Neuronal stem cell (in vitro differentiated cells): ENCODE data around the gene AP1B1.
"Not testable (repeated sequence)": the region's sequence is repeated elsewhere in the genome, so short reads cannot be mapped to it uniquely, and the experiment has no call there.

Experiments used
- DNase-seq: peaks from one replicate; pipeline ENCODE4 v3.0.0-alpha.2; 2013; ENCODE audit warnings: low spot score
- H2AFZ ChIP-seq: one replicate; pipeline ENCODE4 v1.6.1; 2013; ENCODE audit warnings: mild to moderate bottlenecking, low read length, inconsistent platforms
- H2AK5ac ChIP-seq: 2 replicates; pipeline ENCODE4 v1.6.1; 2013; ENCODE audit warnings: low read depth, mild to moderate bottlenecking, inconsistent platforms, low read length, moderate library complexity, mixed read lengths
- H2BK120ac ChIP-seq: 2 replicates; pipeline ENCODE4 v1.6.1; 2013; ENCODE audit warnings: low read depth, mild to moderate bottlenecking, inconsistent platforms, low read length, moderate library complexity, mixed read lengths
- H2BK12ac ChIP-seq: one replicate; pipeline ENCODE4 v1.6.1; 2013; ENCODE audit warnings: low read length, inconsistent platforms
- H2BK15ac ChIP-seq: 2 replicates; pipeline ENCODE4 v1.6.1; 2013; ENCODE audit warnings: mild to moderate bottlenecking, low read length, inconsistent platforms, mixed read lengths
- H2BK5ac ChIP-seq: one replicate; pipeline ENCODE4 v1.6.1; 2013; ENCODE audit warnings: inconsistent platforms, mild to moderate bottlenecking, low read length, moderate library complexity
- H3K14ac ChIP-seq: one replicate; pipeline ENCODE4 v1.6.1; 2013; ENCODE audit warnings: low read length, inconsistent platforms
- H3K18ac ChIP-seq: 2 replicates; pipeline ENCODE4 v1.6.1; 2013; ENCODE audit warnings: low read length, inconsistent platforms
- H3K23ac ChIP-seq: 2 replicates; pipeline ENCODE4 v1.6.1; 2013; ENCODE audit warnings: low read depth, mild to moderate bottlenecking, mixed read lengths, low read length, inconsistent platforms; ENCODE audit not compliant: poor library complexity
- H3K27ac ChIP-seq: replicated peaks from 3 replicates; pipeline ENCODE4 v1.5.1; 2013; ENCODE audit warnings: low read length, inconsistent platforms
- H3K27me3 ChIP-seq, 3 experiments: 2 replicates each; pipeline ENCODE4 v1.6.1; 2013; ENCODE audit warnings: low read length in 3 of 3, mild to moderate bottlenecking in 2 of 3, inconsistent platforms in 1 of 3, low read depth in 1 of 3, mixed read lengths in 1 of 3, moderate library complexity in 1 of 3; ENCODE audit not compliant: control insufficient read depth in 3 of 3, insufficient read depth in 3 of 3
- H3K36me3 ChIP-seq, 2 donors: replicated peaks in 1 of 2; 2 replicates each; pipeline ENCODE4 v1.6.1; 2013; ENCODE audit warnings: low read length in 2 of 2; ENCODE audit not compliant: control insufficient read depth in 2 of 2, insufficient read depth in 2 of 2
- H3K4ac ChIP-seq: 2 replicates; pipeline ENCODE4 v1.6.1; 2013; ENCODE audit warnings: inconsistent platforms, mild to moderate bottlenecking, low read length, moderate library complexity
- H3K4me1 ChIP-seq, 2 donors: 1 replicate in 1 of 2; 2 replicates in 1 of 2; pipeline ENCODE4 v1.6.1; 2013; ENCODE audit warnings: low read length in 2 of 2, low read depth in 1 of 2; ENCODE audit not compliant: control insufficient read depth in 2 of 2, insufficient read depth in 1 of 2
- H3K4me2 ChIP-seq: one replicate; pipeline ENCODE4 v1.6.1; 2013; ENCODE audit warnings: mild to moderate bottlenecking, low read length, inconsistent platforms; ENCODE audit not compliant: insufficient read depth, poor library complexity, severe bottlenecking
- H3K4me3 ChIP-seq, 2 donors: 2 replicates each; pipeline ENCODE4 v1.5.1; 2013; ENCODE audit warnings: low read length in 2 of 2, mild to moderate bottlenecking in 2 of 2, inconsistent platforms in 1 of 2, moderate library complexity in 1 of 2
- H3K79me1 ChIP-seq: one replicate; pipeline ENCODE4 v1.6.1; 2013; ENCODE audit warnings: low read depth, mild to moderate bottlenecking, inconsistent platforms, low read length, moderate library complexity
- H3K9ac ChIP-seq: one replicate; pipeline ENCODE4 v1.6.1; 2013; ENCODE audit warnings: mild to moderate bottlenecking, low read depth, low read length, inconsistent platforms; ENCODE audit not compliant: poor library complexity
- H3K9me3 ChIP-seq, 2 donors: replicated peaks in 1 of 2; 2 replicates each; pipeline versions ENCODE3 to v1.6.1; 2013; ENCODE audit warnings: low read length in 2 of 2, mild to moderate bottlenecking in 2 of 2, inconsistent platforms in 1 of 2, low read depth in 1 of 2, mixed read lengths in 1 of 2, moderate library complexity in 1 of 2; ENCODE audit not compliant: control insufficient read depth in 2 of 2, insufficient read depth in 1 of 2
- H4K8ac ChIP-seq: one replicate; pipeline ENCODE4 v1.6.1; 2013; ENCODE audit warnings: low read depth, mild to moderate bottlenecking, inconsistent platforms, low read length, moderate library complexity
- H4K91ac ChIP-seq: one replicate; pipeline ENCODE4 v1.6.1; 2013; ENCODE audit warnings: low read length, low read depth, mild to moderate bottlenecking, inconsistent platforms; ENCODE audit not compliant: poor library complexity
- WGBS, 2 donors: extraction: QIAGEN DNeasy Blood & Tissue Kit; methylation state at CpG; one replicate each; pipeline ENCODE4 v1.1.7; 2013; ENCODE audit warnings: missing lambda C conversion rate in 2 of 2, mixed read lengths in 1 of 2; ENCODE audit not compliant: insufficient read length in 2 of 2, insufficient replicate concordance in 1 of 2; ENCODE audit errors: extremely low coverage in 2 of 2; 5-methylcytosine and 5-hydroxymethylcytosine counted together

Gene AP1B1

DNA sequence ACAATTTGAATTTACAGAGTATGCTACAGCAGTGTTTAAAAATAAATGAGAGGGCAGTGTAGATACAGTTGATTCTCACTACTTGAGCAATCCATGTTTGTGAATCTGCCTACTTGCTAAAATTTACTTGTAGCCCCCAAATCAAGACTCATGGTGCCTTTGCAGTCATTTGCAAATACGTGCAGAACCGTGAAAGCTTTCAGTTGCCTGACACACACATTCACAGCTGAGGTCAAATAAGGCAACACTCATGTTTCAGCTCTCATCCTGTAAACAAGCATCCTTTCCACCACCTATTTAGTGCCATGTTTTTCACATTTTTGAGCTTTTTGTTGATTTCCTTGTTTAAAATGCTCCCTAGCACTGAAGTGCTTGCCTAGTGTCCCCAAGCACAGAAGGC, 40.3 kb downstream of the AP1B1 start:
- Histone ChIP-seq H3K14ac (no peak overlapping the region), H3K4ac (no peak overlapping the region), H3K27ac (no peak overlapping the region), H2BK15ac (no peak overlapping the region), H3K36me3 (peaks cover 36 to 93% of the 10 kb centered on the region in 2 donors), H3K9me3 (no peaks in the 10 kb centered on the region), H3K27me3 (no peaks in the 10 kb centered on the region), H3K18ac (no peak overlapping the region), H4K8ac (no peak overlapping the region), H4K91ac (no peak overlapping the region), H2AK5ac (no peak overlapping the region), H2BK12ac (no peak overlapping the region), H2BK5ac (no peak overlapping the region), H3K4me2 (no peak overlapping the region), H3K4me1 (peaks cover 0 to 13% of the 10 kb centered on the region in 2 donors), H2AFZ (no peak overlapping the region), H3K23ac (no peak overlapping the region), H3K4me3 (no peak overlapping the region), H3K9ac (no peak overlapping the region), H2BK120ac (no peak overlapping the region), H3K79me1 (no peaks in the 10 kb centered on the region)
- no CpG with 5 or more reads among the region's 2 CpGs for WGBS, 2 donors
- no peak for DNase-seq

DNA sequence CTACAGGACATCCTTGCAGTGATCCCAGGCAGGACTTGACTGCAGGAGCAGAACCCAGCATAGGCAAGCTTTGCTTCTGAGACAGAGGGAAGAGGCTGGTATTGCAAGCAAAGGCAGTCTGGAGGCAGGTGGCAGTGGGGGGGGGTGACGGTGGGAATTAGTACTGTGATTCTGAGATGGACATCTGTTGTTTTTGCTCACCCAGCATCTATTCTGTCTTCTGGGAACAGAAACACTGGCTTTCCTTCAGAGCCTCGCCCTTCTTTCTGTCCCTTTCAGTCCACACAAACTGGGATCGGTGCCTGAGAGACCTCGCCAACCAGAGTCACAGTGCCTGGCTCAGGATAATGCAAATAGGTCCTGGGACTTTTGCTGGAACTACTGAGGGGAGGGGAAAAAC, 41.7 kb downstream of the AP1B1 start:
- no peak overlapping the region for H3K9ac ChIP-seq
- no peak overlapping the region for H4K91ac ChIP-seq
- H2BK5ac ChIP-seq, result peak overlapping the region; percentile 54
- DNase-seq, result no peak
- no peak overlapping the region for H2BK12ac ChIP-seq
- no peak overlapping the region for H2AFZ ChIP-seq
- H2BK15ac ChIP-seq, result no peak overlapping the region
- no peak overlapping the region for H3K4me2 ChIP-seq
- peaks cover 37 to 93% of the 10 kb centered on the region in 2 donors for H3K36me3 ChIP-seq
- no peak overlapping the region for H3K18ac ChIP-seq
- H4K8ac ChIP-seq, result no peak overlapping the region
- no peak overlapping the region for H3K14ac ChIP-seq
- no peak overlapping the region for H2BK120ac ChIP-seq
- H3K4me1 ChIP-seq, result peaks cover 0 to 13% of the 10 kb centered on the region in 2 donors
- no peak overlapping the region for H3K4ac ChIP-seq
- H2AK5ac ChIP-seq, result no peak overlapping the region
- H3K4me3 ChIP-seq, result no peak overlapping the region
- H3K79me1 ChIP-seq, result peaks cover 2% of the 10 kb centered on the region
- no peak overlapping the region for H3K27ac ChIP-seq
- WGBS, 2 donors, result no CpG with 5 or more reads among the region's 4 CpGs
- no peak overlapping the region for H3K23ac ChIP-seq
- H3K27me3 ChIP-seq, result no peaks in the 10 kb centered on the region
- H3K9me3 ChIP-seq, result no peaks in the 10 kb centered on the region

DNA sequence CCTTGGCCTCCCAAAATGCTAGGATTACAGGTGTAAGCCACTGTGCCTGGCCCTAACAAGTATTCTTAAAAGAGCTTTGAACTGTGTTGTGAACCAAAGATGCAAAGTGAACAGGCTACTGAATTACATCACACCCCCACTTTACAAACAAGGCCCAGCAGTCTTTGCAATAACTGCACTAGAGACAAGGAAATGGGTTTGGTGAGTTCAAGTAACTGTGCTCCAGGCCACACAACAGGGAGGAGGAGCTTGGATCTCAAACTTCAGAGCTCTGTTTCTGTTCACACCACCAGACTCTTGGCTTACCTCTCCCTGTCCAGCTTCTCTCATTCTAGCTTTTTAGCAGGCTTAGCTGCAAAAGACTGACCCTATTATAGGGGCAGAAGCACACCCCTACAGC, 42.4 kb downstream of the AP1B1 start:
- no peak for DNase-seq
- H3K79me1 ChIP-seq, result peaks cover 4% of the 10 kb centered on the region
- H2AFZ ChIP-seq, result no peak overlapping the region
- no peak overlapping the region for H3K9ac ChIP-seq
- no peak overlapping the region for H2BK15ac ChIP-seq
- H3K23ac ChIP-seq, result no peak overlapping the region
- no peak overlapping the region for H3K18ac ChIP-seq
- H2AK5ac ChIP-seq, result no peak overlapping the region
- peaks cover 0 to 13% of the 10 kb centered on the region in 2 donors for H3K4me1 ChIP-seq
- no peak overlapping the region for H2BK120ac ChIP-seq
- no peak overlapping the region for H4K8ac ChIP-seq
- no peaks in the 10 kb centered on the region for H3K27me3 ChIP-seq
- H3K9me3 ChIP-seq, result no peaks in the 10 kb centered on the region
- H2BK5ac ChIP-seq, result no peak overlapping the region
- H3K14ac ChIP-seq, result no peak overlapping the region
- no peak overlapping the region for H3K4ac ChIP-seq
- no peak overlapping the region for H3K27ac ChIP-seq
- no peak overlapping the region for H3K4me3 ChIP-seq
- peaks cover 40 to 93% of the 10 kb centered on the region in 2 donors for H3K36me3 ChIP-seq
- H3K4me2 ChIP-seq, result no peak overlapping the region
- H4K91ac ChIP-seq, result no peak overlapping the region
- no peak overlapping the region for H2BK12ac ChIP-seq

DNA sequence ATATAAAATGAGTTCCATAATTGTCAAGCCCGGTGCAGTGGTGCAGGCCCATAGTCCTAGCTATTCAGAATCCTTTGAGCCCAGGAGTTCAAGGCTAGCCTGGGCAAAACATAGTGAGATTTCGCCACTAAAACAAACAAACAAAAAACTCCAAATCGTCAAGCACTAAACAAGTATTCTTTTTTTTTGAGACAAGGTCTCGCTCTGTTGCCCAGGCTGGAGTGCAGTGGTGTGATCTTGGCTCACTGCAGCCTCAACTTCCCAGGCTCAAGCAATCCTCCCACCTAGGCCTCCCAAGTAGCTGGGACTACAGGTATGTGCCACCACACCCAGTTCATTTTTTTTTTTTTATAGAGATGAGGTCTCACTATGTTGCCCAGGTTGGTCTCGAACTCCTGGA, 43.5 kb downstream of the AP1B1 start:
- WGBS, 2 donors, result no CpG with 5 or more reads among the region's 5 CpGs

More for the DNA sequence above, 43.5 kb downstream of the AP1B1 start:
- not testable (repeated sequence) for H2AK5ac ChIP-seq, H4K8ac ChIP-seq, H2BK5ac ChIP-seq, DNase-seq, H2AFZ ChIP-seq, H3K9ac ChIP-seq, H2BK12ac ChIP-seq, H2BK15ac ChIP-seq, H3K18ac ChIP-seq, H4K91ac ChIP-seq, H3K9me3 ChIP-seq, H3K23ac ChIP-seq, H3K4me3 ChIP-seq, H3K27me3 ChIP-seq, H3K27ac ChIP-seq, H3K14ac ChIP-seq, H3K4ac ChIP-seq, H2BK120ac ChIP-seq, H3K4me2 ChIP-seq, H3K79me1 ChIP-seq
- Histone ChIP-seq H3K36me3 (peaks cover 43 to 93% of the 10 kb centered on the region in 2 donors), H3K4me1 (peaks cover 0 to 13% of the 10 kb centered on the region in 2 donors)
